ENCODE data around the gene CPVL. TPM values are rescaled to one million over a fixed set of nuclear protein-coding genes. Genes with fewer than 3 reads are reported as not detected.

CPVL gene
- total RNA-seq, 4 donors from 2014 or later: 8.0 to 28.5 (median 11.3) TPM

DNA sequence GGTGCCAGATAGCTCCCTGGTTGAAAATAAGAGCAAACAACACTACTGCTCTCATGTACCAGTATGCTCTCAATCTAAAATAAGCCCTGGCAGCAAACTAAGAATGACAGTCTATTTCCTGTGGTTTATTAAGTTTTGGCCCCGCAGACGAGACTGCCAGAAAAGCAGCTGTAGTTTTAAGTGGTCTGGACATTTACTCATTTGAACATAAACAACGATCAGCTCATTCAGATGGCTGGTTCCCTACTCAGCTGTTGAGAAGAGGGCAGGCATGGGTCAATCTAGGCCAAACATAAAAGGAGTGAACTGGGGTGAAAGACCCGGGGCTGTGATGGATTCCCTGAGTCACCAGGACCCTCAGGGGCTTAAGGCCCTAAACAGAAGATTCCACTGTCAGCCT, 192.7 kb downstream of the CPVL start:
- WGBS: 12% methylated on average over 4 of the region's 4 CpGs
- Histone ChIP-seq H3K27me3 (peaks cover 14 to 72% (median 26%) of the 10 kb centered on the region in 4 donors), H3K27ac (replicated peaks in 1 of 4) (peak overlapping the region in 1 of 4 donors; percentile 5), H3K36me3 (no peaks in the 10 kb centered on the region), H3K4me3 (no peak overlapping the region), H3K4me1 (peaks cover 34 to 42% (median 35%) of the 10 kb centered on the region in 4 donors), H3K9me3 (no peaks in the 10 kb centered on the region)
- peak; percentile 88 for DNase-seq (ENCODE audit: extremely low spot score)
- intact Hi-C loops (cut with DNase I): loop anchor here (10.0 kb wide), 1 partner anchor 151 kb away; no protein-coding TSS in a partner anchor
- TF ChIP-seq POLR2AphosphoS5 (IDR thresholded peaks at IDR 0.05) (no peak), EP300 (IDR thresholded peaks at IDR 0.05) (no peak), POLR2A (IDR thresholded peaks at IDR 0.05; ENCODE audit: low read depth) (no peak)
- TF ChIP-seq, protein P1, sequence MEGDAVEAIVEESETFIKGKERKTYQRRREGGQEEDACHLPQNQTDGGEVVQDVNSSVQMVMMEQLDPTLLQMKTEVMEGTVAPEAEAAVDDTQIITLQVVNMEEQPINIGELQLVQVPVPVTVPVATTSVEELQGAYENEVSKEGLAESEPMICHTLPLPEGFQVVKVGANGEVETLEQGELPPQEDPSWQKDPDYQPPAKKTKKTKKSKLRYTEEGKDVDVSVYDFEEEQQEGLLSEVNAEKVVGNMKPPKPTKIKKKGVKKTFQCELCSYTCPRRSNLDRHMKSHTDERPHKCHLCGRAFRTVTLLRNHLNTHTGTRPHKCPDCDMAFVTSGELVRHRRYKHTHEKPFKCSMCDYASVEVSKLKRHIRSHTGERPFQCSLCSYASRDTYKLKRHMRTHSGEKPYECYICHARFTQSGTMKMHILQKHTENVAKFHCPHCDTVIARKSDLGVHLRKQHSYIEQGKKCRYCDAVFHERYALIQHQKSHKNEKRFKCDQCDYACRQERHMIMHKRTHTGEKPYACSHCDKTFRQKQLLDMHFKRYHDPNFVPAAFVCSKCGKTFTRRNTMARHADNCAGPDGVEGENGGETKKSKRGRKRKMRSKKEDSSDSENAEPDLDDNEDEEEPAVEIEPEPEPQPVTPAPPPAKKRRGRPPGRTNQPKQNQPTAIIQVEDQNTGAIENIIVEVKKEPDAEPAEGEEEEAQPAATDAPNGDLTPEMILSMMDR (IDR thresholded peaks at IDR 0.05): no peak

Other genes starting within 250 kb of the CPVL start
- gene TRIL, start 188.2 kb downstream of the CPVL start, total RNA-seq: 1 to 10 TPM; 1.3 to 9.4 (median 5.5) TPM
- 1 to 10 TPM; 8.0 to 9.8 (median 8.9) TPM for gene CHN2, start 48.2 kb upstream of the CPVL start, total RNA-seq